Neural cell (in vitro differentiated cells): ENCODE results near the gene HDAC7.

Experiments used
- CTCF ChIP-seq: fragments of 450-650 bp; IDR thresholded peaks from 2 replicates; pipeline ENCODE4 v1.5.1; 2014; ENCODE audit warnings: antibody characterized with exemption, mild to moderate bottlenecking, moderate library complexity; ENCODE audit not compliant: poor library complexity, severe bottlenecking
- EP300 ChIP-seq: fragments of 450-650 bp; conservative IDR thresholded peaks from 2 replicates; pipeline ENCODE4 v1.6.1; 2014; ENCODE audit warnings: antibody characterized with exemption, mild to moderate bottlenecking, moderate library complexity; ENCODE audit not compliant: poor library complexity, severe bottlenecking
- EZH2 ChIP-seq: fragments of 200-600, 300-800 bp; shearing (Covaris generic), sonication (generic); IDR thresholded peaks from 2 replicates; pipeline ENCODE4 v1.6.1; 2014; ENCODE audit warnings: antibody characterized with exemption, low read length, borderline replicate concordance, mild to moderate bottlenecking; ENCODE audit not compliant: insufficient read depth, poor library complexity, severe bottlenecking
- MXI1 ChIP-seq: fragments of 450-650 bp; conservative IDR thresholded peaks from 2 replicates; pipeline ENCODE4 v1.6.1; 2014; ENCODE audit warnings: antibody characterized with exemption, mild to moderate bottlenecking; ENCODE audit not compliant: poor library complexity, severe bottlenecking
- POLR2AphosphoS5 ChIP-seq: IDR thresholded peaks from 2 replicates; pipeline ENCODE4 v1.6.1; 2012
- SMC3 ChIP-seq: fragments of 450-650 bp; conservative IDR thresholded peaks from 2 replicates; pipeline ENCODE4 v1.6.1; 2014; ENCODE audit warnings: antibody characterized with exemption, mild to moderate bottlenecking, moderate library complexity; ENCODE audit not compliant: poor library complexity
- TAF1 ChIP-seq: IDR thresholded peaks from 2 replicates; pipeline ENCODE4 v1.6.1; 2012; ENCODE audit warnings: low read depth

- no peak for TF ChIP-seq CTCF
- no peak for TF ChIP-seq MXI1
- no peak for TF ChIP-seq TAF1
- no peak for TF ChIP-seq POLR2AphosphoS5
- no peak for TF ChIP-seq EP300
- TF ChIP-seq EZH2: no peak
- no peak for TF ChIP-seq SMC3
These were observed 70.8 kb downstream of the HDAC7 start for GRCh38 chr12:47748899-47749298.
